Renal cortex interstitium (tissue), 11 donors: ENCODE measurements around the gene SLC6A3. TPM values are rescaled to one million over a fixed set of nuclear protein-coding genes. Genes with fewer than 3 reads are reported as not detected.

Experiments used
- DNase-seq, 11 donors: peaks; one replicate each; pipeline ENCODE4 v3.0.0-alpha.2; 2013; ENCODE audit warnings: low read depth in 9 of 11, low spot score in 4 of 11; ENCODE audit errors: extremely low read depth in 1 of 11
- polyA plus RNA-seq, 3 donors: library from polyadenylated mRNA; unstranded; fragments of 120-200 nt; gene quantifications; one replicate each; pipeline ENCODE4 v1.2.1, GENCODE V29; 2013; ENCODE audit not compliant: insufficient read length in 3 of 3

The SLC6A3 gene
- polyA plus RNA-seq, 3 donors = 0.24 to 0.45 (median 0.31) TPM

GRCh38 chr5:1348986-1349245, 96.3 kb downstream of the SLC6A3 start:
- DNase-seq = no peak

GRCh38 chr5:1347571-1347970, 97.7 kb downstream of the SLC6A3 start:
- no peak for DNase-seq

- DNase-seq = no peak
These were observed 98.4 kb downstream of the SLC6A3 start for GRCh38 chr5:1346627-1347440.

GRCh38 chr5:1345876-1346626, 99.2 kb downstream of the SLC6A3 start:
- DNase-seq = no peak

- DNase-seq = peak; percentile 69 to 88 (median 83)
These were observed 100.0 kb downstream of the SLC6A3 start, which contains the start of gene CLPTM1L for GRCh38 chr5:1344975-1345838. Gene CLPTM1L (minus strand): TSS chr5:1345099. CDS start chr5:1344841, 258 bp downstream.

GRCh38 chr5:1343931-1344901, 101.0 kb downstream of the SLC6A3 start:
- DNase-seq = no peak

- no peak for DNase-seq
These were observed 101.9 kb downstream of the SLC6A3 start for GRCh38 chr5:1343315-1343751.

Other genes starting within 250 kb of the SLC6A3 start
- 10 to 100 TPM; 51.8 to 83.3 (median 56.1) TPM for gene SLC6A19, start 243.8 kb downstream of the SLC6A3 start, polyA plus RNA-seq
- gene SLC6A18, start 220.1 kb downstream of the SLC6A3 start, polyA plus RNA-seq = 1 to 10 TPM in 2 of 3 donors, under 1 TPM in 1; 0.12 to 4.6 (median 3.4) TPM
- under 1 TPM; 0.36 to 0.67 (median 0.56) TPM for gene TERT, start 150.4 kb downstream of the SLC6A3 start, polyA plus RNA-seq
- 100 to 1,000 TPM; 124 to 129 (median 127) TPM for gene CLPTM1L, start 100.3 kb downstream of the SLC6A3 start, polyA plus RNA-seq
- gene LPCAT1, start 78.5 kb upstream of the SLC6A3 start, polyA plus RNA-seq = 10 to 100 TPM; 43.8 to 51.3 (median 45.4) TPM